H9 (cell line): ENCODE results near the gene CEP120. TPM values are rescaled to one million over a fixed set of nuclear protein-coding genes. Genes with fewer than 3 reads are reported as not detected.
"Not testable (repeated sequence)": the region's sequence is repeated elsewhere in the genome, so short reads cannot be mapped to it uniquely, and the experiment has no call there.

Experiments used
- DNase-seq: peaks from one replicate; pipeline ENCODE4 v3.0.0-alpha.2; 2017
- H2AFZ ChIP-seq: one replicate; pipeline ENCODE4 v1.6.1; 2013; ENCODE audit warnings: mild to moderate bottlenecking, low read length, control low read depth, moderate library complexity
- H2AK5ac ChIP-seq: 2 replicates; pipeline ENCODE4 v1.6.1; 2013; ENCODE audit warnings: low read length, control low read depth, mixed read lengths; ENCODE audit not compliant: insufficient read length
- H2BK120ac ChIP-seq: one replicate; pipeline ENCODE4 v1.6.1; 2013; ENCODE audit warnings: low read depth, mild to moderate bottlenecking, low read length, control low read depth, inconsistent platforms; ENCODE audit not compliant: poor library complexity, severe bottlenecking
- H2BK12ac ChIP-seq: 2 replicates; pipeline ENCODE4 v1.6.1; 2013; ENCODE audit warnings: low read length, control low read depth, mixed read lengths, low read depth; ENCODE audit not compliant: insufficient read length
- H2BK15ac ChIP-seq: 2 replicates; pipeline ENCODE4 v1.6.1; 2013; ENCODE audit warnings: low read depth, low read length, control low read depth
- H2BK20ac ChIP-seq: one replicate; pipeline ENCODE4 v1.6.1; 2013; ENCODE audit warnings: low read depth, mild to moderate bottlenecking, low read length, control low read depth, inconsistent platforms; ENCODE audit not compliant: poor library complexity, severe bottlenecking
- H2BK5ac ChIP-seq: 2 replicates; pipeline ENCODE4 v1.6.1; 2013; ENCODE audit warnings: low read length, control low read depth, mixed read lengths; ENCODE audit not compliant: insufficient read length
- H3K14ac ChIP-seq: 2 replicates; pipeline ENCODE4 v1.6.1; 2013; ENCODE audit warnings: low read length, control low read depth; ENCODE audit not compliant: insufficient read depth
- H3K18ac ChIP-seq: 2 replicates; pipeline ENCODE4 v1.6.1; 2013; ENCODE audit warnings: low read depth, mild to moderate bottlenecking, mixed read lengths, low read length, control low read depth; ENCODE audit not compliant: insufficient read length
- H3K23ac ChIP-seq: 2 replicates; pipeline ENCODE4 v1.6.1; 2013; ENCODE audit warnings: low read length, control low read depth, mixed read lengths, low read depth; ENCODE audit not compliant: insufficient read length
- H3K23me2 ChIP-seq: 2 replicates; pipeline ENCODE4 v1.6.1; 2013; ENCODE audit warnings: low read depth, mild to moderate bottlenecking, mixed read lengths, low read length, control low read depth; ENCODE audit not compliant: insufficient read length, poor library complexity, severe bottlenecking
- H3K27ac ChIP-seq: 2 replicates; pipeline ENCODE4 v1.5.1; 2013; ENCODE audit warnings: low read length, control low read depth, mixed read lengths, low read depth; ENCODE audit not compliant: insufficient read length
- H3K27me3 ChIP-seq: 2 replicates; pipeline ENCODE4 v1.6.1; 2013; ENCODE audit warnings: low read length, control low read depth, inconsistent platforms; ENCODE audit not compliant: insufficient read depth
- H3K4ac ChIP-seq: 2 replicates; pipeline ENCODE4 v1.6.1; 2013; ENCODE audit warnings: low read depth, mild to moderate bottlenecking, control low read depth, inconsistent platforms, low read length, moderate library complexity
- H3K4me1 ChIP-seq: 2 replicates; pipeline ENCODE4 v1.6.1; 2013; ENCODE audit warnings: low read length, control low read depth, inconsistent platforms; ENCODE audit not compliant: insufficient read depth
- H3K4me2 ChIP-seq: 2 replicates; pipeline ENCODE4 v1.6.1; 2013; ENCODE audit warnings: low read length, control low read depth, mixed read lengths; ENCODE audit not compliant: insufficient read length, insufficient read depth
- H3K56ac ChIP-seq: 2 replicates; pipeline ENCODE4 v1.6.1; 2013; ENCODE audit warnings: low read depth, mild to moderate bottlenecking, mixed read lengths, low read length, control low read depth; ENCODE audit not compliant: insufficient read length
- H3K79me1 ChIP-seq: 2 replicates; pipeline ENCODE4 v1.6.1; 2013; ENCODE audit warnings: low read depth, mild to moderate bottlenecking, moderate library complexity, low read length, control low read depth, inconsistent platforms; ENCODE audit not compliant: insufficient read depth, poor library complexity, severe bottlenecking
- H3K79me2 ChIP-seq: 2 replicates; pipeline ENCODE4 v1.6.1; 2013; ENCODE audit warnings: low read length, control low read depth, inconsistent platforms; ENCODE audit not compliant: insufficient read depth
- H3K9ac ChIP-seq: 2 replicates; pipeline ENCODE4 v1.6.1; 2013; ENCODE audit warnings: low read length, control low read depth, mixed read lengths; ENCODE audit not compliant: insufficient read length; ENCODE audit errors: extremely low read depth
- H3K9me3 ChIP-seq: one replicate; pipeline ENCODE4 v1.6.1; 2013; ENCODE audit warnings: low read depth, low read length, inconsistent platforms; ENCODE audit not compliant: control insufficient read depth
- H3T11ph ChIP-seq: one replicate; pipeline ENCODE4 v1.6.1; 2013; ENCODE audit warnings: mild to moderate bottlenecking, low read length, control low read depth, inconsistent platforms
- H4K20me1 ChIP-seq: one replicate; pipeline ENCODE4 v1.6.1; 2013; ENCODE audit not compliant: control insufficient read depth, insufficient read length, insufficient read depth
- H4K5ac ChIP-seq: 2 replicates; pipeline ENCODE4 v1.6.1; 2013; ENCODE audit warnings: low read depth, mild to moderate bottlenecking, mixed read lengths, low read length, control low read depth; ENCODE audit not compliant: insufficient read length
- H4K8ac ChIP-seq: replicated peaks from 2 replicates; pipeline ENCODE4 v1.6.1; 2013; ENCODE audit warnings: low read length, control low read depth, mixed read lengths, low read depth; ENCODE audit not compliant: insufficient read length
- H4K91ac ChIP-seq: 2 replicates; pipeline ENCODE4 v1.6.1; 2013; ENCODE audit warnings: low read depth, mild to moderate bottlenecking, moderate library complexity, mixed read lengths, low read length, control low read depth; ENCODE audit not compliant: insufficient read length
- H3K27ac Mint-ChIP-seq, 3 experiments: 2 replicates in 2 of 3; 3 replicates in 1 of 3; pipeline ENCODE4 v1.8.0; 2020 to 2021; ENCODE audit warnings: mixed read lengths in 3 of 3, mild to moderate bottlenecking in 1 of 3, moderate library complexity in 1 of 3
- H3K27me3 Mint-ChIP-seq: 2 replicates; pipeline ENCODE4 v1.8.0; 2021; ENCODE audit warnings: low read depth, mild to moderate bottlenecking, moderate library complexity, mixed read lengths
- H3K36me3 Mint-ChIP-seq, 3 experiments: 2 replicates in 2 of 3; 3 replicates in 1 of 3; pipeline ENCODE4 v1.8.0; 2020 to 2021; ENCODE audit warnings: low read depth in 3 of 3, mixed read lengths in 3 of 3; ENCODE audit not compliant: insufficient read depth in 1 of 3
- H3K4me1 Mint-ChIP-seq, 2 experiments: 2 replicates each; pipeline ENCODE4 v1.8.0; 2020; ENCODE audit warnings: mixed read lengths in 2 of 2
- H3K4me3 Mint-ChIP-seq, 2 experiments: 2 replicates in 1 of 2; 3 replicates in 1 of 2; pipeline ENCODE4 v1.8.0; 2020 to 2021; ENCODE audit warnings: mild to moderate bottlenecking in 2 of 2, mixed read lengths in 2 of 2, moderate library complexity in 1 of 2
- H3K9me3 Mint-ChIP-seq, 2 experiments: 2 replicates in 1 of 2; 3 replicates in 1 of 2; pipeline ENCODE4 v1.8.0; 2020; ENCODE audit warnings: mild to moderate bottlenecking in 2 of 2, mixed read lengths in 2 of 2, moderate library complexity in 1 of 2
- WGBS: extraction: QIAGEN DNeasy Blood & Tissue Kit; methylation state at CpG from one replicate; pipeline ENCODE4 v1.1.7; 2013; ENCODE audit warnings: missing lambda C conversion rate, low lambda C conversion rate, mixed read lengths; ENCODE audit not compliant: insufficient read length; ENCODE audit errors: extremely low coverage; 5-methylcytosine and 5-hydroxymethylcytosine counted together
- total RNA-seq: library from RNA; stranded (reverse); gene quantifications from 2 replicates; pipeline ENCODE4 v1.2.1, GENCODE V29; 2021
- TF ChIP-seq, protein P1 (sequence below): fragments of 200-600 bp; sonication (generic); conservative IDR thresholded peaks from 3 replicates; pipeline ENCODE4 v1.8.0; 2021; ENCODE audit warnings: antibody characterized with exemption, mild to moderate bottlenecking

The CEP120 gene
- total RNA-seq, 1 experiment from 2014 or later = 22.5 TPM

DNA sequence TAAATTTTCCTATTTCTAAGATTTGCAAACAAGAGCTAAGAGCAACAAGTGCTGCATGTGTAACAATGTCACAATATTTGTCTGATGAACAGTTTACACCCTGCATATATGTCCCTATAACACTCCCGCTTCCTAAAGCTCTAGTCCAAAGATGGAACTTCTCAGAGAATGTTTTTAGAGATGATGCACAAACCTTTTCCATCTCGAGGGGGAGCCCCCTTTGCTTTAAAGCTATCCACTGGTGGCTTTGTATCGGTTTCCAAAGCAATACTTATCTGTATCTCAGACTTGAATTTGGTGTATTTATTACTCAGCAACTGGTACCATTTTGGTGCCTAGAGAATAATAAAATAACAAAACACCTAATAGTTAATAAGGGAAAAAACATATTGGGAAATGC lies 11.0 kb downstream of the CEP120 start:
- H4K8ac ChIP-seq = no peak overlapping the region
- no peak overlapping the region for H2BK5ac ChIP-seq
- peaks cover 6% of the 10 kb centered on the region in 2 experiments for H3K4me1 Mint-ChIP-seq
- H2BK12ac ChIP-seq = no peak overlapping the region
- H3K4me1 ChIP-seq = no peaks in the 10 kb centered on the region
- TF ChIP-seq, protein P1, sequence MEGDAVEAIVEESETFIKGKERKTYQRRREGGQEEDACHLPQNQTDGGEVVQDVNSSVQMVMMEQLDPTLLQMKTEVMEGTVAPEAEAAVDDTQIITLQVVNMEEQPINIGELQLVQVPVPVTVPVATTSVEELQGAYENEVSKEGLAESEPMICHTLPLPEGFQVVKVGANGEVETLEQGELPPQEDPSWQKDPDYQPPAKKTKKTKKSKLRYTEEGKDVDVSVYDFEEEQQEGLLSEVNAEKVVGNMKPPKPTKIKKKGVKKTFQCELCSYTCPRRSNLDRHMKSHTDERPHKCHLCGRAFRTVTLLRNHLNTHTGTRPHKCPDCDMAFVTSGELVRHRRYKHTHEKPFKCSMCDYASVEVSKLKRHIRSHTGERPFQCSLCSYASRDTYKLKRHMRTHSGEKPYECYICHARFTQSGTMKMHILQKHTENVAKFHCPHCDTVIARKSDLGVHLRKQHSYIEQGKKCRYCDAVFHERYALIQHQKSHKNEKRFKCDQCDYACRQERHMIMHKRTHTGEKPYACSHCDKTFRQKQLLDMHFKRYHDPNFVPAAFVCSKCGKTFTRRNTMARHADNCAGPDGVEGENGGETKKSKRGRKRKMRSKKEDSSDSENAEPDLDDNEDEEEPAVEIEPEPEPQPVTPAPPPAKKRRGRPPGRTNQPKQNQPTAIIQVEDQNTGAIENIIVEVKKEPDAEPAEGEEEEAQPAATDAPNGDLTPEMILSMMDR = no peak
- no peak overlapping the region for H2AFZ ChIP-seq
- no peak overlapping the region for H4K5ac ChIP-seq
- no peak overlapping the region for H3T11ph ChIP-seq
- no peak overlapping the region for H2AK5ac ChIP-seq
- no peak overlapping the region for H3K27ac Mint-ChIP-seq
- no CpG with 5 or more reads among the region's 3 CpGs for WGBS
- no peak overlapping the region for H3K27ac ChIP-seq
- no peak overlapping the region for H3K23ac ChIP-seq
- H2BK15ac ChIP-seq = no peak overlapping the region
- H4K91ac ChIP-seq = no peak overlapping the region
- H3K4me2 ChIP-seq = no peak overlapping the region
- no peak overlapping the region for H3K18ac ChIP-seq
- H2BK120ac ChIP-seq = no peak overlapping the region
- no peaks in the 10 kb centered on the region for H4K20me1 ChIP-seq
- no peaks in the 10 kb centered on the region for H3K79me2 ChIP-seq
- H3K36me3 Mint-ChIP-seq = peaks cover 2 to 46% (median 32%) of the 10 kb centered on the region in 3 experiments
- H3K4ac ChIP-seq = no peak overlapping the region
- H3K23me2 ChIP-seq = no peaks in the 10 kb centered on the region
- no peaks in the 10 kb centered on the region for H3K9me3 Mint-ChIP-seq
- no peak for DNase-seq
- H3K79me1 ChIP-seq = no peaks in the 10 kb centered on the region
- no peak overlapping the region for H3K56ac ChIP-seq
- H3K14ac ChIP-seq = no peak overlapping the region
- H3K9ac ChIP-seq = no peak overlapping the region
- no peaks in the 10 kb centered on the region for H3K27me3 ChIP-seq
- no peak overlapping the region for H2BK20ac ChIP-seq
- no peaks in the 10 kb centered on the region for H3K9me3 ChIP-seq
- no peaks in the 10 kb centered on the region for H3K27me3 Mint-ChIP-seq
- no peak overlapping the region for H3K4me3 Mint-ChIP-seq

DNA sequence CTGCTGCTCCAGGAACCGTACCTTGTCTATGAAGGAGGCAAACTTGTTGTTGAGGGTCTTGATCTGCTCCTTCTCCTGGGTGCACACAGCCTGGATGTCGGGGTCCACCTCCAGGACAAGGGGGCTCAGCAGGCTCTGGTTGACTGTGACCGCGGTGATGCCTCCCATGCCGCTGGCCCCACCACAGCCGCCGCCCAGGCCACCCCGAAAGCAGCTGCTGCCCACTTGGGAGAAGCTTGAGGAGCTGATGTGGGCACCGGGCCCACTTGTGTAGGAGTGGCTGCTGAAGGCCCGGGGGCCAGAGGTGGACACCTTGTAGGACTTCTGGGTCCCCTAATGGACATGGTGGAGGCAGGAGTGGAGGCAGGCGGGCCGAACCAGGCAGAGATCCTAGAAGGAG lies 21.2 kb downstream of the CEP120 start:
- H3K79me1 ChIP-seq, H3K4me1 Mint-ChIP-seq, H4K20me1 ChIP-seq, H3K4me2 ChIP-seq, H3T11ph ChIP-seq, H4K5ac ChIP-seq, H2AK5ac ChIP-seq, H2BK12ac ChIP-seq, H2BK5ac ChIP-seq, H3K4me3 Mint-ChIP-seq, H3K9me3 ChIP-seq, DNase-seq, H3K9ac ChIP-seq, H3K27me3 Mint-ChIP-seq, H3K79me2 ChIP-seq, H2BK20ac ChIP-seq, H3K23me2 ChIP-seq, H3K9me3 Mint-ChIP-seq, H4K8ac ChIP-seq, H3K27ac Mint-ChIP-seq, H3K23ac ChIP-seq, H3K56ac ChIP-seq, H3K14ac ChIP-seq, H4K91ac ChIP-seq, H3K4ac ChIP-seq, H2BK15ac ChIP-seq, H3K27me3 ChIP-seq, H2AFZ ChIP-seq, H3K27ac ChIP-seq, H3K4me1 ChIP-seq, H3K18ac ChIP-seq, H2BK120ac ChIP-seq: not testable (repeated sequence)
- peaks cover 26 to 59% (median 38%) of the 10 kb centered on the region in 3 experiments; a peak in 6 of 7 replicates for H3K36me3 Mint-ChIP-seq
- WGBS = no CpG with 5 or more reads among the region's 12 CpGs
